ENCODE results near the gene PCCA.

The PCCA gene

DNA sequence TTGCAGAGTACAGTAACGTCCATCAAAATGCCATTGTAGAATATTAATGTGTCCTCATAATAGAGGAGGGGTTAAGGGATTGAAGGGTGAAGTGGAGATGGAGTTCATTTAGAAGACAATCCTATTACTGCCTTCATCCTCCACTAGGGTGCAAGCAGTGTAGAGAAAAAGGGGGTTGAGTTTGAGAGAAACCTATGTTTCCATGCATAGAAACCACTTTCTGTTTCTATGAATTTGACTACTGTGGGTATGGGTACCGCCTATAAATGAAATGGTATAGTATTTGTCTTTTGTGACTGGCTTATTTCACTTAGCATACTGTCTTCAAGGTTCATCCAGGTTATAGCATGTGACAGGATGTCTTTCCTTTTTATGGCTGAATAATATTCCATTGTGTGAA lies 343.7 kb downstream of the PCCA start:
- no peak for DNase-seq (ENCODE audit: low read depth)

DNA sequence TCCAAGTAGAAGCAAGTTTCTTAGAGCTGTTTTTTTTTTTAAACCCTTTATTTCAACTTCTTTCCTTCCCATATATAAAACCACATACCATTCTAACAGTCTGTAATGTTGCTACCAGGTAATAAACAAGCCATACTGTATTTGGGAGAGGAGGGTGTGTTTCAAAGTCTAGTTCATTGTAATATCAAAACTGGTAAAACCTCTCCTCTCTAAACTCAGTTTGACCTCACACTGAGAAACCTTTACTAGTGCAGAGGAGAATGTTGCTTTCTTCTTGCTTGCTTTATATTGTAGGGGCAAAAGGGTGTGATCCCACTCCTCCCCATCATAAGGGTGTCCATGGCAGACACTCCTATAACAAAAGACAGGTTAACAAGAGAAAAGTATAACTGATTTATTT lies 344.6 kb downstream of the PCCA start:
- no peak for DNase-seq (ENCODE audit: low read depth)

DNA sequence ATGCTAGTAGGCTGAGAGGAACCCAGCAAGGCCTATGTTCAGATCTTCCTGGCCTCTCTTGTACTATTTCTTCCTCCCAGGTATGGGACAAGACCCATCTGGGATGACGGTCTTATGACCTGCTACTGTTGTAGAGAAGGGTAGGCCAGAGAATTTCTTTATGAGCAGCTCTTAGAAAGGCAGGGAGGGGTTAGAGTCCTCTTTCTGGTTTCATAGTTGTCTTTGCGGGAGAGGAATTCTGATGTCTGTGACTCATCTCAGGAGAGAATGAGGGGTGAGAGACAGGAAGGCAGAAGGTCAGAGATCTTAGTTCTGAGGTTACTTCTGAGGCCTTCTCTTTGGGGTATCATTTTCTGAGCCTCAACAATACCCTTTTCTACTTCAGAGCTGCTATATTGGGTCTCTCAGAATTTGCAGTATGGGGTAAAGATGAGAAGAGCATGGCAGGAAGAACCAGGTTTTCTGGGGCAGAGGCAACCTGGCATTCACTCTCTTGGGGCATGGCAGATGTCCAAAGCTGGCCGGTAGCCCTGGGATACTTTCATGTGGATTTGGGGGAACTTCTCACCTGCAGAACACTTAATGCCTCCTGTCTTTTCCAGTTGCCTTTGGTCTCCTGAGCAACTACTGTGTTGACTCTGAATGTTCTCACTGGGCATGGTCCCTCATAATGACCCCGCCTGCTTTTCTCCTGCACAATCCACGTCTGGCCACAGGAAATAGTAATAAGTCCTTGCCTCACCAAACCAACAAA lies 345.3 kb downstream of the PCCA start:
- no peak for DNase-seq (ENCODE audit: low read depth)

DNA sequence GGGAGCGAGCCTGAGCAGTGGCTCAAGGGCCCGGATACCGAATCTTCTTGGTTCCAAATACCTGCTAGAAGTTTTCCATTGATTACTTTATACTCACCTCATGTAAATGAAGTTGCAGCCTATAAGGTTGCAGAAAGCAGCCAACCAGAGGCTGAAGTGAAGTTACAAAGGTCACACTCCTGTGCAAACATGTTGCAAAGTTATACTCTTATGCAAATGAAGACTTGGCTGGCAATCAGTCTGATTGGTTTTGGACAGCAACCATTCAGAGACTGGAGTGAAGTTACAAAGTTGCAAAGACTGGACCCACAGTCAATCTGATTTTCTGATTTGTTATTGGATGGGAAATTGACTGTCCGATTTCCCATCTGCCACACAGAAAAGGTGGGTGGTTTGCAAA lies 347.2 kb downstream of the PCCA start:
- DNase-seq (ENCODE audit: low read depth): no peak

DNA sequence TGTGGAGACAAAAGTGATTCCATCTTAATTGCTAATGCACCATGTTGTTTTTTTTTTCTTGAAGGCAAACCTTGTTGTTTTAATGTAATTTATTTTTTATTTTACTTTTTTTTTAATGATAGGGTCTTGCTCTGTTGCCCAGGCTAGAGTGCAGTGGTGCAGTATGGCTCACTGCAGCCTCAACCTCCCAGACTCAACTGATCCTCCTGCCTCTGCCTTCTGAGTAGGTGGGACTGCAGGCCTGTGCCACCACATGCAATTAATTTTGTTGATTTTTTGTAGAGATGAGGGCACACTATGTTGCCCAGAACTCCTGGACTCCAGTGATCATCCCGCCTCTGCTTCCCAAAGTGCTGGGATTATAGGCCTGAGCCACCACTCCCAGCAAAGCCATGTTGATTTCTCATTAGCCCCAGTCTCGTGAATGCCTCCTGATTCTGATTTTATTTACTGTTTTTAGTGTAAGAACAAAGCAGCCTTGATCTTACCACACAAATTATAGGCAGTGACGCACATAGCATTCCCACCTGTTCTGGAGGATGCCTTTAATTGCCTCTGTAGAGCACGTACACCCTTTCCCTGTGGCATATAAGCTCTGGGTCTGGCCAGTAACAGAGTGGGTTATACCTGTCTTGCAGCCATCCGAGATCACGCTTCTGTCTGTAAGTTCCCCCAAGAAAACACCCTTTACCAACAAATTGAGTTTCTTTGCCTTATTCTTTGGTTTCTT lies 349.3 kb downstream of the PCCA start:
- DNase-seq (ENCODE audit: low read depth): no peak

DNA sequence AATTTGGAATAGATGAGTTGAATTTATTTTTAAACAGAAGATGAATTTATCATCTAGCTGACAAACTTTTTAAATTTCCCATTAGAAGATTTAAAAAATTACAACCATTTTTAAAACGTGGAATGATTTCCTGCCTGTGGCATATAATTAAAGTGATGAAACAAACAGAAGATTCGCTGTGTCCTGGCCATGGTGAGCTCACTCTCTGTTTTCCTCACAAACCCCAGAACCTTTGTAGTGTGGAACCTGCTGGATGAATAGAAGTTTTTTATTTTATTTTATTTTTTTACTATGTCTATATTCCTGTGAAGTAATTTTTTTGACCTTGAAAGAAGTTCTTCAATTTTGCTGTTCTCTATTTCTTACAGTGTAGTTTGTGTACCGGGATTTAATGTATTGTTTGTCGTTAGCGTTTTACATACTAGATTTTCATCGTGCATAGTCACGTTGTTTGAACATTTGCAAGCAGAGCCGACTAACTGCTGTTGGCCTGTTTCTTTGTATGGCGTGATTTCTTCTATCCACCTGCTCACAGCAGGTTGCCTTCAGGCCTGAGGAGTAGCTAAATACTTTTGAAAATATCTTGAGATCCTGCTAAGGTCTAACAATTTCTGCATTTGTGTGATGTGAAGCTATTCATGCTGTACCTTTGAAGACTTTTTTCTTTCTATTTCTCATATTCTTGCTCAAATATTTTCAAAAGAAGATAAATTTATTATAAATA lies 350.5 kb downstream of the PCCA start:
- DNase-seq (ENCODE audit: low read depth): no peak

DNA sequence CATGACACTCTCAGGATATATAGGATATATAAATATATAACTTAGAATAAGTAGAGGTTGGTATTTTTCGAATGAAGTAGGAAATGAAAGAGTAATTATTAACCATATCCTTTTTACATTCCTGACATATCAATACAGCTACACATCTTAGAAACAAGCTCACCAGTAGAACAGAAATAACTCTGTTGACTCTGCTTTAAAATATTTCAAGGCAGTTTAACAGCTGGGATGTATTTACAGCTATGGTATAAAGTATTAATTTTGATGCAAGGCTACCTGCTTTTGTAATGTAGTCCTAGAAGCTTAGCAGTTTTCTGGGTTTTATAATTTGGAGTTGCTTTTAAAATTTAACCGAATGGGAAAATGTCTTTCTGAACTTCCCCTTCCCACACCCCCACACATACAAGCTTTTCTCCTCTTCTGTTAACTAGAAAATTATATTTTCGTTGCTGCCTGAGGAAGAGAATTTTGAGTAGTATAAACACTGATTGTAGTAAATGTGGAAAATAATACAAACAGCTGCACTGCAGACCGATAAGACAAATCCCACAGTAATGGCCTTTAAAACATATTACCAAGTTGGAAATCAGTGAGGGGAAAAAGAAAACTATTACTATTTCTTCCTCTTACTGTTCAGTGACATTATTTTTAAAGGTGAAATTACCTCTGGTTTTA lies 352.0 kb downstream of the PCCA start:
- DNase-seq (ENCODE audit: low read depth): no peak

DNA sequence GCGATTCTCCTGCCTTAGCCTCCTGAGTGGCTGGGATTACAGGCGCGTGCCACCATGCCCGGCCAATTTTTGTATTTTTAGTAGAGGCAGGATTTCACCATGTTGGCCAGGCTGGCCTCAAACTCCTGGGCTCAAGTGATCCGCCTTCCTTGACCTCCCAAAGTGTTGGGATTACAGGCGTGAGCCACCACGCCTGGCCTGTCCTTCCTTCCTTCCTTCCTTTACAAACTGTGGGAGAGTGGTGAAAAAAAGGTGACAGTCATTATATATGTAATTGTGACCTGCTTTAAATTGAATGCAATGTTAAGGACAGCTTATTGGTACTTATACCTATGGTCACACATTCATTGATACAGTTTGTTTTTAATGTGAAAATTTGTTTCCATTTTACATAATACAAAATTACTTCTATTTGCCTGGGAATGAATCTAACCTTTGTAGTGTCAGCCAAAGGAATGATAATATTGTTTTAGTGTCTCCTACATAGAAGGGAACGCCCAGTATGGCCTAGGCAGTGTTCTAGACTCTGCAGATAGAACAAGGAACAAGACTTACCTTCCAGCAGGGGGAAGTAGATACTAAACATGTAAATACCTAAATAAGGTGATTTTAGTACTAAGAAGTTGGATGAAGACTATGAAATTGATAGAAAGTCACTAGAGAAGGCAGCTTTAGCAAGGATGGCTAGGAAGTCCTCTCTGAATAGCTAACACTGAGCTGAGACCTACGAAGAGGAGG lies 353.4 kb downstream of the PCCA start:
- no peak for DNase-seq (ENCODE audit: low read depth)

DNA sequence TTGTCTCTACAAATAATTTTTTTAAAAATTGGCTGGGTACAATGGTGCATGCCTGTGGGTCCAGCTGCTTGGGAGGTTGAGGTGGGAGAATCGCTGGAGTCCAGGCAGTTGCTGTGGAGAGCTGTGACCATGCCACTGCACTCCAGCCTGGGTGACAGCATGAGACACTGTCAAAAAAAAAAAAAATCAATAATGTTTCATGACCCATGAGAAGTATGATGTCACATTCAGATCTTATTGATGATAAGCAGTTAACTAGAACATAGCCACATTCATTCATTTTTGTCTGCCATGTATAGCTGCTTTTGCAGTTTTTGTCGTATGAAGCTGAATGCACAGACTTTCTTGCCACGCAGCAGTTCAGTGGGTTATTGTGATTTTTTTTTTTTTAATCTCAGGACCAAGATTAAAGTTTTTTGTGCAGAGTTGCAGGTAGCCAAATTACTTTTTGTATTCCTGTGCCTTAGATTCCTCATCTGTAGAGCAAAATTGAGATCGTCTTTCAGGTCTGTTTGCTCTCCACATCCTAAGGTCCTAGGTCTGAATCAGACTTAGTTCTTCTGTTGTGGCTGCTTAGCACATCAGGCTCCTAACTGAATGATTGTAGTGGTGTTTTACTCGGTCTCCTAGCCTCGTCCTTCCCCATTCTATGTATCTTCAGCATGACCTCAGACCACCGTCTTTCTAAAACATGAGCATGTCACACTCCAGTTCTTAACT lies 354.5 kb downstream of the PCCA start:
- DNase-seq (ENCODE audit: low read depth): no peak

DNA sequence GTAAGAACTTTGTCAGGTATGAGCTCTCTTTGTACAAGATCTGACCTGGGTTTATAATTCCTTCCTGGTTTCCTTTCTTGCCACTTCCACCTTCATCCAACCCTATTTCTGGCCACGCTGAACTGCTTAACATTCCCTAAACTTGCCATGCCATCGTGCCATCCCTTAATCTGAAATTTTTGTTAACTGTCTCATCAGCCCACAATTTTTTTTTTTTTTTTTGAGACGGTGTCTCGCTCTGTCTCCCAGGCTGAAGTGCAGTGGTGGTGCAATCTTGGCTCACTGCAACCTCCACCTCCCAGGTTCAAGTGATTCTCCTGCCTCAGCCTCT lies 355.1 kb downstream of the PCCA start:
- DNase-seq (ENCODE audit: low read depth): no peak

DNA sequence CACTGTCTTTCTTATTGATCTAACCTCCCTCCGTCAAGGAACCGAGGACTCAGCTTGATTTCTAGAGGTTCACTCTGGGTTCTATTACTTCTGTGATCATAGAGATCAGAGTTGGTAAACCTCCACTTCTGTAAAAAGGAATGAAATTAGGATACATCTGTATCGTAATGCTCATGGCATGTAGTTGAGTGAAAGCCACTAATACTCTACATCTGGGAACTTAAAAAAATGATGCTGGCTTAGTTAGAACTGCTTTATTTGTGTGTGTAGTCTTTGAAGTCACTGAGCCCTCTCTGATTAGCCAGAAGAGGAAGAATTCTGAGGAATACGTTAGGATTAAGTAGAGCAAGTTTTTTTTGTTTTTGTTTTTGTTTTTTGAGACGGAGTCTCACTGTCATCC lies 358.9 kb downstream of the PCCA start:
- no peak for DNase-seq (ENCODE audit: low read depth)

DNA sequence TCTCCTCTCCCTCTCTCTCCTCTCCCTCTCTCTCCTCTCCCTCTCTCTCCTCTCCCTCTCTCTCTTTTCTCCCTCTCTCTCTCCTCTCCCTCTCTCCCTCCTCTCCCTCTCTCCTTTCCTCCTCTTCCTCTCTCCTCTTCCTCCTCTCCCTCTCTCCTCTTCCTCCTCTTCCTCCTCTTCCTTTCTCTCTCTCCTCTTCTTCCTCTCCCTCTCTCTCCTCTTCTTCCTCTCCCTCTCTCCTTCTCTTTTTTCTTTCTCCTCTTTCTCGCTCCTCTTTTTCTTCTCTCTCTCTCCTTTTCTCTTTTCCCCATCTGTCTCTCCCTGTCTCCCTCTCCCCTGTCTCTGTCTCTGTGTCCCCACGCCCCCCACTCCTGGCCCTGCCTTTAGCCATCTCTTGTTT lies 363.0 kb downstream of the PCCA start:
- DNase-seq (ENCODE audit: low read depth): no peak

DNA sequence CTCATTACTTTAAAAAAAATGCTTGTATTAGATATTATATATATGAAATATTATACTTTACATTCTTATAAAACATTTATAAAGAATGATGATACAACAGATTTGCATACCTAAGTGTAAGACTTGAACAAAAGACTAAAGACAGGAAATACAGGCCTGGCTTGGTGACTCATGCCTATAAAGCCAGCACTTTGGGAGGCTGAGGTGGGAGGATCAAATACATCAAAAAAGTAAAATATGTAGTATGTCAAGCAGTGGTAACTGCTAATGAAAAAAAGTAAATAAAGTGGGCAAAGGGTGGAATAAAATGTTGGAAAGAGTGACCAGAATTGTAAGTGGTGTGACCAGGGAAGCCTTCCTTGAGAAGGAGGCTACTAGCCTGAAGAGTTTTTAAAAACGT lies 366.0 kb downstream of the PCCA start:
- peak; percentile 14 for DNase-seq (ENCODE audit: low read depth)

DNA sequence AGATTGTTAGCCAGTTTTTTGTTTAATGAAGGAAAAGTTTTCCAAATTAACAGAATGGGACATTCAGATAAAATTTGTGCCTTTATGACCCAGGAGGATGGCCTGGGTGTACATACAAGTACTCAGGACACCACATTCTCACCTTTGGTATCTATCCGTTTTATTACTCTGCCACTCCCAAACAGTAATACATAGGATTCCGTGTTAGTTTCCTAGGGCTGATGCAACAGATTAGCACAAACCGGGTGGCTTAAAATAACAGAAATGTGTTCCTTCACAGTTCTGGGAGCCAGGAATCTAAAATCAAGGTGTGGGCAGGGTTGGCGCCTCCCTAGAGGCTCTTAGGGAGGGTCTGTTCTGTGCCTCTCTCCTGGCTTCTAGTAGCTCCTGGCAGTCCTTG lies 369.8 kb downstream of the PCCA start:
- DNase-seq (ENCODE audit: low read depth): no peak

DNA sequence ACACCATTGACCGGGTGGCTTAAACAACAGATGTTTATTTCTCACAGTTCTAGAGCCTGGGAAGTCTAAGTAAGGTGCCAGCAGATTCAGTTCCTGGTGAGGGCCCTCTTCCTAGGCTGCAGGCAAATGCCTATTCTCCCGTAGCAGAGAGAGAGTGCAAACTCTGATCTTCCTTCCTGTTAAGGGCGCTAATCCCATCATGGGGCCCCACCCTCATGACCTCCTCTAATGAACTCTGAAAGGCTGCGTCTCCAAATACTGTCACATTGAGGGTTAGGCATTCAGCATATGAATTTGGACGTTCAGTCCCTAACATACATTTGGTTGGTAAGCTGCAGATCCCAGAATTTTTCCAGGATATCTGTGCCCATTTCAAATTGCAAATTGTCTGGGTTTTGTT lies 370.9 kb downstream of the PCCA start:
- DNase-seq (ENCODE audit: low read depth): no peak

DNA sequence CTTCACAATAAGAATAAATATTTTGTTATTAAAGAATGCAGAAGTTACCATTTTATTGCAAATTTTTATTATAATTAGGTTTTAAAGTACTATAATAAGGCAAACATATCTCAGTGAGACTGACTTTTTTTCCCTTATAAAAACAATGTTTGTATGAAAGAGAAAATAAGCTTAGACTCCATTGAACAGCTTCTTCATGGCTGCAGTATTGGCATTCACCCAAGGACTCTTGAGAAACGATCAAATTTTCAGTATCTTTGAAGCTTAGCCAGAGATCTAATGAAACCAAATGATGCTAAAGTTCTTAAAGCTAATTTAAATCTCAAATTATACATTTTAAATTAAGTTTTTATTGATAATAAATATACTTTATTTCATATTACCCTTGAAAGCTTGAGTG lies 371.4 kb downstream of the PCCA start:
- DNase-seq (ENCODE audit: low read depth): no peak

DNA sequence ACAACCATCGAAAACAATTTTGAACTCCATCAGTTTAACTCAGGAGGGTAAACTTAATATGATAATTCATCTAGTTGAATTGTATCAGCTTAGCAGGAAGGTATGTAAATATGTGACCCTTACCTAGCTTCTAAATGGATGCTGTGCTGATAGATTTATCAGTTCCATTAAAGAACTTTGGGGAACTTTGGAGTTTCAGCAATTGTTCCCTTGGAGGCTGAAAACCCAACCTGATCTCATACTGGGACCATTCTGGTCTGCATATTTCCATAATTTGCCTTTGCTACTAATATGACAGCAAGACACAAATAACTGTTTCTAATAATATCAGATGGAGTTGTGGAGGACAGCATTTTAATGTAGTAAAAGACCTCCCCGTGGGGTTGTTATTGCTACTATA lies 371.9 kb downstream of the PCCA start:
- no peak for DNase-seq (ENCODE audit: low read depth)

DNA sequence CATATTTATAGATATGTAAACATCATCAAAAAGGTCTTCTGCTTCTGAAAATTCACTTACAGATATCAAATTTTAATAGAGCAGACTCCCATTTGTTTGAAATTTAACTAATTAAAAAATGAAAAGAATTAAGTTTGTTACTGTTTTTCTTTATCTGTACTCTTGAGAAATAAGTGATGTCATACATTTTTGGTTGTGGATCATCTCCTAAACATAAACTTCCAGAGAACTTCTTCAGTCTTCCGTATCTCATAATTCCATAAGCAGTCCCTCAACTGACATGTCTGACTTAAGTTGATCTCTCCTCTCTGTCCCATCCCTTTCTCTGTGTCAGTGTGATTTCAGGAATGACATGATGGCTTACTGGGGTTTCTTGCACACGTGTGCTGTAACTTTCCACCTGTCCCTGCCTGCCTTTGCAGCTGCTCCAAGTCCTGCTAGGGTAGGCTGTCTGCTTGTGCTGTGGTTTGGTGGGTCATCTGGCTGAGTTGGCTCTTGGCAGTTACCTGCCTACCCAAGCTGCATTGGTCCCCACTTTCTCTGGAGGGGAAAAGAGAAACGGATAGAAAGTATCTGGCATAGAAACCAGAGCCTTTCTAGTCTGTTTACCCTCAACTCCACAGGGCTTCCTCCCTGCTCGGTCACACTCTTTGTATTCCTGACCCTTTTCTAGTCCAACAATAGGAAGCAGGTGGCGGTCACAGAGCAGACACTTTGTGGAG lies 372.6 kb downstream of the PCCA start:
- DNase-seq (ENCODE audit: low read depth): no peak

DNA sequence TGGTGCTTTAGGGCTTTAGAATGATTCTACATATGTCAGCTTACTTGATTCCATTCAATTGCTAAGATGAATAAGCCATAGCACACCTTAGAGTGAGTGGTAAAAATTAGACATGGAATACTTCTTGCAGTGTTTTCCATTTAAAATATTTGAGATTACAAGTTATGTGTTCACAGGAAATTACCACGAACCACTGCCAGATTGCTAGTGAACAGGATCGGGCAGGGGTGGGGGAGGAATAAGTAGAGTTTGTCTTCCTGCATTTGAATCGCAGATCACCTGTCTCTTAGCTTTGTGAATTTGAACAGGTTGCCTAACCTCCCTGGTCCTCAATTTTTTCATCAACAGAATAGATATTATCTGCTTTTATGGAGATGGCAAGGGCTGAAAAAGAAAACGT lies 375.1 kb downstream of the PCCA start:
- DNase-seq (ENCODE audit: low read depth): no peak

DNA sequence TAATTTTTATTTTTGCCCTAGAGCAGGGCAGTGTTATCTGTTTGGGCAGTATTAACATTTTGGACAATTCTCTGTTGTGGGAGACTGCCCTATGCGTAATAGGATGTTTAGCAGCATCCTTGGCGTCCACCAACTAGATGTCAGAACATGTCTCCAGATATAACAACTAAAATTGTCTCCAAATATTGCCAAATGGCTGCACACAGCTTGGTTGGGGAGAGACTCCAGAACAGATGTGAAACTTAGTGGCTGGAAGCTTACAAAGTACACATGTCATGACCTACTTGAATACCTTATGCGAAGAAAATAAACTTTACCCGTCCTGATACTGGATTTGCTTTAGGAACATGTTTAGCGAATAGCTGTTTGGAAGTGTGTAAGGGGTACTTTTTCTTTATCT lies 376.7 kb downstream of the PCCA start:
- DNase-seq (ENCODE audit: low read depth): no peak
